Retina (tissue), 1 donor: ENCODE measurements around the gene PTPRJ.
A peak's percentile ranks its signal among the peaks of the same experiment; 100 is the strongest.

Experiments
- DNase-seq: peaks from one replicate; pipeline ENCODE4 v3.0.0-alpha.2; 2016

Gene PTPRJ

GRCh38 chr11:47969401-47969800, 11.0 kb upstream of the PTPRJ start:
- DNase-seq, result no peak

- DNase-seq, result peak; percentile 67
These were observed 8.9 kb upstream of the PTPRJ start for GRCh38 chr11:47971501-47971900.

GRCh38 chr11:47973173-47973572, 7.2 kb upstream of the PTPRJ start:
- DNase-seq, result no peak

- DNase-seq, result no peak
These were observed 3.4 kb upstream of the PTPRJ start for GRCh38 chr11:47976931-47977330.

GRCh38 chr11:47977623-47978022, 2.7 kb upstream of the PTPRJ start:
- DNase-seq, result no peak

GRCh38 chr11:47979378-47980087, 826 bp upstream of the PTPRJ start:
- no peak for DNase-seq

GRCh38 chr11:47980907-47981621, 705 bp downstream of the PTPRJ start:
- DNase-seq, result peak; percentile 79

GRCh38 chr11:47981667-47982404, 1.5 kb downstream of the PTPRJ start:
- DNase-seq, result no peak

GRCh38 chr11:47982616-47983015, 2.3 kb downstream of the PTPRJ start:
- no peak for DNase-seq

GRCh38 chr11:47983464-47984397, 3.4 kb downstream of the PTPRJ start:
- no peak for DNase-seq

GRCh38 chr11:47986219-47986618, 5.9 kb downstream of the PTPRJ start:
- DNase-seq, result no peak

GRCh38 chr11:47986742-47987141, 6.4 kb downstream of the PTPRJ start:
- no peak for DNase-seq

- no peak for DNase-seq
These were observed 7.0 kb downstream of the PTPRJ start for GRCh38 chr11:47987310-47987709.

GRCh38 chr11:47987781-47988180, 7.4 kb downstream of the PTPRJ start:
- no peak for DNase-seq

- no peak for DNase-seq
These were observed 9.4 kb downstream of the PTPRJ start for GRCh38 chr11:47989779-47990178.

GRCh38 chr11:47991266-47991830, 11.0 kb downstream of the PTPRJ start:
- no peak for DNase-seq

GRCh38 chr11:47991894-47992293, 11.5 kb downstream of the PTPRJ start:
- no peak for DNase-seq

GRCh38 chr11:47992959-47993820, 12.8 kb downstream of the PTPRJ start:
- no peak for DNase-seq

GRCh38 chr11:47994417-47994816, 14.1 kb downstream of the PTPRJ start:
- DNase-seq, result no peak

- DNase-seq, result no peak
These were observed 15.0 kb downstream of the PTPRJ start for GRCh38 chr11:47995360-47995769.
